GM12878 (cell line): Measurements from ENCODE around the gene FOS.

ENCODE experiments used
- NFXL1 ChIP-seq: fragments of 450-650 bp; IDR thresholded peaks from 2 replicates; pipeline ENCODE4 v1.6.1; 2017; ENCODE audit warnings: antibody characterized with exemption, mild to moderate bottlenecking, borderline replicate concordance
- POLR2AphosphoS5 ChIP-seq: IDR thresholded peaks from 2 replicates; pipeline ENCODE4 v1.6.1; 2011; ENCODE audit warnings: mild to moderate bottlenecking, low read length, inconsistent platforms
- SIN3A ChIP-seq: IDR thresholded peaks from 2 replicates; pipeline ENCODE4 v1.6.1; 2012; ENCODE audit warnings: low read depth, low read length, improper control_type of control experiment
- SREBF2 ChIP-seq: IDR thresholded peaks from 2 replicates; pipeline ENCODE4 v1.6.1; 2012; ENCODE audit warnings: mild to moderate bottlenecking, low read length
- YY1 ChIP-seq: IDR thresholded peaks from 2 replicates; pipeline ENCODE4 v1.6.1; 2011; ENCODE audit warnings: low read depth, mild to moderate bottlenecking, low read length
- TF ChIP-seq, protein P1 (sequence below): fragments of 450-650 bp; IDR thresholded peaks from 2 replicates; pipeline ENCODE4 v1.6.1; 2017; ENCODE audit warnings: mild to moderate bottlenecking, moderate library complexity
- TF ChIP-seq, protein P2 (sequence below), 3 experiments: IDR thresholded peaks in 2 of 3; conservative IDR thresholded peaks in 1 of 3; 2 replicates each; pipeline ENCODE4 v1.5.1; 2011; ENCODE audit warnings: low read depth in 3 of 3, low read length in 3 of 3, mild to moderate bottlenecking in 3 of 3, control low read depth in 2 of 3, moderate library complexity in 2 of 3, inconsistent platforms in 1 of 3, mixed read lengths in 1 of 3; ENCODE audit not compliant: control insufficient read depth in 2 of 3, insufficient read depth in 1 of 3; ENCODE audit errors: extremely low read depth in 1 of 3

DNA sequence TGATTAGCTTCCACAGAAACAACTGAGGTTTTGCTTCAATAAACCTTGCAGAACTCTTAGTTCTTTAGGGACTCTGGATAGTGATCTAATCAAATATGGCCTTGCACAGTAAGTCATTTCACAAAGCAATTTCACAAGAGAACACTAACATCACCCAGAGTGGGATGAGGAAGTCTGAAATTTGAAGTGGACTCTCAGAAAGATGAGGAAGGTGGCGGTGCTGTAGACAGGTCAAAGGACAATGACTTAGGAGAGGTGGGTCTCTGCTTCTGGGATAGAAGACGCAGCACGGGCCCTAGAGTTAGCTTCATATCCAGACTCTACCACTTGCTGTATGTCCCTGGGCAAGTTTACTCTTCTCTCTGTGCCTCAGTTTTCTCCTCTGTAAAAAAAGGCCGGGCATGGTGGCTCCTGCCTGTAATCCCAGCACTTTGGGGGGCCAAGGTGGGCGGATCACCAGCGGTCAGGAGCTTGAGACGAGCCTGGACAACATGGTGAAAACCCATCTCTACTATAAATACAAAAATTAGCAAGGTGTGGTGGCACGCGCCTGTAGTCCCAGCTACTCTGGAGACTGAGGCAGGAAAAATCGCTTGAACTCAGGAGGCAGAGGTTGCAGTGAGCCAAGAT is 18.9 kb downstream of the FOS start:
- TF ChIP-seq YY1 (no peak), SIN3A (no peak), SREBF2 (no peak), NFXL1 (no peak), POLR2AphosphoS5 (no peak)
- TF ChIP-seq, protein P1, sequence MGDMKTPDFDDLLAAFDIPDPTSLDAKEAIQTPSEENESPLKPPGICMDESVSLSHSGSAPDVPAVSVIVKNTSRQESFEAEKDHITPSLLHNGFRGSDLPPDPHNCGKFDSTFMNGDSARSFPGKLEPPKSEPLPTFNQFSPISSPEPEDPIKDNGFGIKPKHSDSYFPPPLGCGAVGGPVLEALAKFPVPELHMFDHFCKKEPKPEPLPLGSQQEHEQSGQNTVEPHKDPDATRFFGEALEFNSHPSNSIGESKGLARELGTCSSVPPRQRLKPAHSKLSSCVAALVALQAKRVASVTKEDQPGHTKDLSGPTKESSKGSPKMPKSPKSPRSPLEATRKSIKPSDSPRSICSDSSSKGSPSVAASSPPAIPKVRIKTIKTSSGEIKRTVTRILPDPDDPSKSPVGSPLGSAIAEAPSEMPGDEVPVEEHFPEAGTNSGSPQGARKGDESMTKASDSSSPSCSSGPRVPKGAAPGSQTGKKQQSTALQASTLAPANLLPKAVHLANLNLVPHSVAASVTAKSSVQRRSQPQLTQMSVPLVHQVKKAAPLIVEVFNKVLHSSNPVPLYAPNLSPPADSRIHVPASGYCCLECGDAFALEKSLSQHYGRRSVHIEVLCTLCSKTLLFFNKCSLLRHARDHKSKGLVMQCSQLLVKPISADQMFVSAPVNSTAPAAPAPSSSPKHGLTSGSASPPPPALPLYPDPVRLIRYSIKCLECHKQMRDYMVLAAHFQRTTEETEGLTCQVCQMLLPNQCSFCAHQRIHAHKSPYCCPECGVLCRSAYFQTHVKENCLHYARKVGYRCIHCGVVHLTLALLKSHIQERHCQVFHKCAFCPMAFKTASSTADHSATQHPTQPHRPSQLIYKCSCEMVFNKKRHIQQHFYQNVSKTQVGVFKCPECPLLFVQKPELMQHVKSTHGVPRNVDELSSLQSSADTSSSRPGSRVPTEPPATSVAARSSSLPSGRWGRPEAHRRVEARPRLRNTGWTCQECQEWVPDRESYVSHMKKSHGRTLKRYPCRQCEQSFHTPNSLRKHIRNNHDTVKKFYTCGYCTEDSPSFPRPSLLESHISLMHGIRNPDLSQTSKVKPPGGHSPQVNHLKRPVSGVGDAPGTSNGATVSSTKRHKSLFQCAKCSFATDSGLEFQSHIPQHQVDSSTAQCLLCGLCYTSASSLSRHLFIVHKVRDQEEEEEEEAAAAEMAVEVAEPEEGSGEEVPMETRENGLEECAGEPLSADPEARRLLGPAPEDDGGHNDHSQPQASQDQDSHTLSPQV, result no peak
- TF ChIP-seq, protein P2, sequence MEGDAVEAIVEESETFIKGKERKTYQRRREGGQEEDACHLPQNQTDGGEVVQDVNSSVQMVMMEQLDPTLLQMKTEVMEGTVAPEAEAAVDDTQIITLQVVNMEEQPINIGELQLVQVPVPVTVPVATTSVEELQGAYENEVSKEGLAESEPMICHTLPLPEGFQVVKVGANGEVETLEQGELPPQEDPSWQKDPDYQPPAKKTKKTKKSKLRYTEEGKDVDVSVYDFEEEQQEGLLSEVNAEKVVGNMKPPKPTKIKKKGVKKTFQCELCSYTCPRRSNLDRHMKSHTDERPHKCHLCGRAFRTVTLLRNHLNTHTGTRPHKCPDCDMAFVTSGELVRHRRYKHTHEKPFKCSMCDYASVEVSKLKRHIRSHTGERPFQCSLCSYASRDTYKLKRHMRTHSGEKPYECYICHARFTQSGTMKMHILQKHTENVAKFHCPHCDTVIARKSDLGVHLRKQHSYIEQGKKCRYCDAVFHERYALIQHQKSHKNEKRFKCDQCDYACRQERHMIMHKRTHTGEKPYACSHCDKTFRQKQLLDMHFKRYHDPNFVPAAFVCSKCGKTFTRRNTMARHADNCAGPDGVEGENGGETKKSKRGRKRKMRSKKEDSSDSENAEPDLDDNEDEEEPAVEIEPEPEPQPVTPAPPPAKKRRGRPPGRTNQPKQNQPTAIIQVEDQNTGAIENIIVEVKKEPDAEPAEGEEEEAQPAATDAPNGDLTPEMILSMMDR (IDR thresholded peaks at IDR 0.05 in 2 of 3, conservative IDR thresholded peaks at IDR 0.05 in 1 of 3; ENCODE audit: control insufficient read depth in 2 of 3, extremely low read depth in 1 of 3, insufficient read depth in 1 of 3, low read depth in 3 of 3, low read length in 3 of 3), result no peak
